NCI-H345 treated with DMSO at 0.1 percent for 48 hours (cell line): ENCODE data around the gene NUP153.
"Not testable (repeated sequence)": the region's sequence is repeated elsewhere in the genome, so short reads cannot be mapped to it uniquely, and the experiment has no call there.

Source experiments
- DNase-seq: peaks from one replicate; lab custom pipeline; 2025; ENCODE audit not compliant: unreplicated experiment; lab: John Stamatoyannopoulos, UW

The NUP153 gene

GRCh38 chr6:17706580-17707370, at the start of gene NUP153:
Gene NUP153 (minus strand): TSS chr6:17706925. CDS start chr6:17706387, 538 bp downstream.
- DNase-seq = peak; percentile 93

GRCh38 chr6:17754254-17754653, 47.5 kb upstream of the NUP153 start:
- DNase-seq = no peak

- not testable (repeated sequence) for DNase-seq
Measured at GRCh38 chr6:17745324-17745723, 38.6 kb upstream of the NUP153 start.

GRCh38 chr6:17744757-17745308, 38.1 kb upstream of the NUP153 start:
- not testable (repeated sequence) for DNase-seq

GRCh38 chr6:17744019-17744756, 37.5 kb upstream of the NUP153 start:
- no peak for DNase-seq

- no peak for DNase-seq
Measured at GRCh38 chr6:17741507-17741906, 34.8 kb upstream of the NUP153 start.

GRCh38 chr6:17740559-17741220, 34.0 kb upstream of the NUP153 start:
- DNase-seq = peak; percentile 84

GRCh38 chr6:17737704-17738252, 31.1 kb upstream of the NUP153 start:
- DNase-seq = no peak

- DNase-seq = not testable (repeated sequence)
Measured at GRCh38 chr6:17735311-17735710, 28.6 kb upstream of the NUP153 start.

- no peak for DNase-seq
Measured at GRCh38 chr6:17730078-17730704, 23.5 kb upstream of the NUP153 start.

GRCh38 chr6:17729223-17730077, 22.7 kb upstream of the NUP153 start:
- DNase-seq = no peak

GRCh38 chr6:17728551-17729222, 22.0 kb upstream of the NUP153 start:
- DNase-seq = no peak

GRCh38 chr6:17725083-17725482, 18.4 kb upstream of the NUP153 start:
- DNase-seq = peak; percentile 84

- DNase-seq = no peak
Measured at GRCh38 chr6:17724341-17724740, 17.6 kb upstream of the NUP153 start.

- no peak for DNase-seq
Measured at GRCh38 chr6:17721671-17722070, 14.9 kb upstream of the NUP153 start.

- peak; percentile 16 for DNase-seq
Measured at GRCh38 chr6:17719323-17720041, 12.8 kb upstream of the NUP153 start.

GRCh38 chr6:17716221-17716620, 9.5 kb upstream of the NUP153 start:
- no peak for DNase-seq
